ENCODE data around the gene PRR9. TPM values are rescaled to one million over a fixed set of nuclear protein-coding genes. Genes with fewer than 3 reads are reported as not detected.

The PRR9 gene
- total RNA-seq, 4 donors from 2014 or later, result not detected

DNA sequence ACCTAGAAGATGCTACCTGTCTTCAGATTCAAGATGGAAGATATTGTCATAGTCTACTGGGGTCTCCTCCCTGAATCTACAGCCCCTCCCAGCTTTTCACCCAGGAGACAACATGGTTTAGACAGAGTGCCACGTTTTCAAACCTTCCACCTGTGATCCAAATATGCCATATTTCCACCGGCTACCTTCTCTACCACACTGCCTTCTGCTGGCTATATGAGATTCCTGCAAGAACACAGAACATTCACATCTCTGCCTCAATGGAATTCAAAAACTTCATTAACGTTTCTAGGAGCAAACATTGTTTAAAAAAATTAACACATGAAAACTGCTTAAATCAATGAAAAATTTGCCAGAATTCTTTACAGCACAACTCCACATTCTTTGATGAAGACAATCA, 27.0 kb upstream of the PRR9 start:
- TF ChIP-seq POLR2A (IDR thresholded peaks at IDR 0.05), result no peak
- no peak for TF ChIP-seq EP300 (IDR thresholded peaks at IDR 0.05)
- TF ChIP-seq CTCF (IDR thresholded peaks at IDR 0.05), result no peak
- TF ChIP-seq POLR2AphosphoS5 (IDR thresholded peaks at IDR 0.05), result no peak
- H3K4me3 ChIP-seq, result no peak overlapping the region
- no peaks in the 10 kb centered on the region for H3K27me3 ChIP-seq
- H3K9me3 ChIP-seq, result peaks cover 0 to 25% (median 0%) of the 10 kb centered on the region in 3 donors
- 11 to 19% methylated on average over 3 of the region's 3 CpGs for WGBS, 2 donors (ENCODE audit: low coverage in 1 of 2)
- ATAC-seq, result no peak
- no peaks in the 10 kb centered on the region for H3K36me3 ChIP-seq
- H3K4me1 ChIP-seq, result no peaks in the 10 kb centered on the region
- no peak overlapping the region for H3K27ac ChIP-seq

- no peak overlapping the region for H3K27ac ChIP-seq
- H3K4me1 ChIP-seq, result no peaks in the 10 kb centered on the region
- no peak for ATAC-seq
- H3K27me3 ChIP-seq, result no peaks in the 10 kb centered on the region
- H3K36me3 ChIP-seq, result no peaks in the 10 kb centered on the region
- TF ChIP-seq POLR2A (IDR thresholded peaks at IDR 0.05) (no peak), POLR2AphosphoS5 (IDR thresholded peaks at IDR 0.05) (no peak), EP300 (IDR thresholded peaks at IDR 0.05) (no peak), CTCF (IDR thresholded peaks at IDR 0.05) (no peak)
- 13 to 61% methylated on average over 2 to 3 of the region's 3 CpGs for WGBS, 2 donors (ENCODE audit: low coverage in 1 of 2)
- no peak overlapping the region for H3K4me3 ChIP-seq
- peaks cover 0 to 10% (median 0%) of the 10 kb centered on the region in 3 donors for H3K9me3 ChIP-seq
Measured at GRCh38 chr1:153192697-153193096, 24.7 kb upstream of the PRR9 start.

GRCh38 chr1:153194331-153195050, 22.9 kb upstream of the PRR9 start:
- no peak overlapping the region for H3K27ac ChIP-seq
- no peak overlapping the region for H3K4me3 ChIP-seq
- TF ChIP-seq CTCF (IDR thresholded peaks at IDR 0.05) (no peak), POLR2A (IDR thresholded peaks at IDR 0.05) (no peak), EP300 (IDR thresholded peaks at IDR 0.05) (no peak), POLR2AphosphoS5 (IDR thresholded peaks at IDR 0.05) (no peak)
- ATAC-seq, result no peak
- H3K36me3 ChIP-seq, result no peaks in the 10 kb centered on the region
- H3K4me1 ChIP-seq, result no peaks in the 10 kb centered on the region
- 20 to 55% methylated on average over 1 to 3 of the region's 3 CpGs for WGBS, 2 donors (ENCODE audit: low coverage in 1 of 2)
- H3K27me3 ChIP-seq, result no peaks in the 10 kb centered on the region
- no peaks in the 10 kb centered on the region for H3K9me3 ChIP-seq

- H3K4me1 ChIP-seq, result no peaks in the 10 kb centered on the region
- H3K4me3 ChIP-seq, result no peak overlapping the region
- H3K27me3 ChIP-seq, result no peaks in the 10 kb centered on the region
- no peaks in the 10 kb centered on the region for H3K9me3 ChIP-seq
- TF ChIP-seq POLR2AphosphoS5 (IDR thresholded peaks at IDR 0.05) (no peak), POLR2A (IDR thresholded peaks at IDR 0.05) (no peak), CTCF (IDR thresholded peaks at IDR 0.05) (no peak), EP300 (IDR thresholded peaks at IDR 0.05) (no peak)
- WGBS, 2 donors (ENCODE audit: low coverage in 1 of 2), result 81 to 83% methylated on average over 3 to 4 of the region's 4 CpGs
- H3K36me3 ChIP-seq, result no peaks in the 10 kb centered on the region
- no peak for ATAC-seq
- H3K27ac ChIP-seq, result no peak overlapping the region
Measured at GRCh38 chr1:153195216-153195615, 22.2 kb upstream of the PRR9 start.

DNA sequence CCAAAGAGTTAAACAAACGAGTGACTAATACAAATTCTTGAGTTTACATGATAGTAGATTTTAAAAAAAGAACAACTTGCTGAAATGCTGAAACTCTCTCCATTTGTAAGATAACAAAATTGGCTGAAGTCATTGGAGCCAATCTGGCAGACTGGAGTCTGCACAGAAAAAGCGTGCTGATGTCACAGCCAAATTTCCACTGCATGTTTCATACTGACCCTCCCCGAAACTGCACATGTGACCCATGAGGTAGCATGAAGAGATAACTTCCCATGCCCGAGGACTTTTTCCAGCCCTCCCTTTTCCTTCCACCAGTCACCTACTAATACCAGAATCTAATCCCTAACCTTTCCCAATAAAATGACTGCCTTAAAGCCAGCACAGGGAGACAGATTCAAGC, 15.4 kb upstream of the PRR9 start:
- WGBS, 2 donors (ENCODE audit: low coverage in 1 of 2), result 51 to 69% methylated on average over 4 of the region's 4 CpGs

More for the DNA sequence above, 15.4 kb upstream of the PRR9 start:
- Histone ChIP-seq H3K27ac (no peak overlapping the region), H3K36me3 (no peaks in the 10 kb centered on the region), H3K27me3 (peaks cover 3% of the 10 kb centered on the region), H3K9me3 (no peaks in the 10 kb centered on the region), H3K4me1 (no peaks in the 10 kb centered on the region), H3K4me3 (no peak overlapping the region)
- ATAC-seq, result no peak
- TF ChIP-seq CTCF (IDR thresholded peaks at IDR 0.05) (no peak), POLR2A (IDR thresholded peaks at IDR 0.05) (no peak), POLR2AphosphoS5 (IDR thresholded peaks at IDR 0.05) (no peak), EP300 (IDR thresholded peaks at IDR 0.05) (no peak)

Data from gastroesophageal sphincter (tissue), 4 donors.